ENCODE data around the gene RNF207.

DNA sequence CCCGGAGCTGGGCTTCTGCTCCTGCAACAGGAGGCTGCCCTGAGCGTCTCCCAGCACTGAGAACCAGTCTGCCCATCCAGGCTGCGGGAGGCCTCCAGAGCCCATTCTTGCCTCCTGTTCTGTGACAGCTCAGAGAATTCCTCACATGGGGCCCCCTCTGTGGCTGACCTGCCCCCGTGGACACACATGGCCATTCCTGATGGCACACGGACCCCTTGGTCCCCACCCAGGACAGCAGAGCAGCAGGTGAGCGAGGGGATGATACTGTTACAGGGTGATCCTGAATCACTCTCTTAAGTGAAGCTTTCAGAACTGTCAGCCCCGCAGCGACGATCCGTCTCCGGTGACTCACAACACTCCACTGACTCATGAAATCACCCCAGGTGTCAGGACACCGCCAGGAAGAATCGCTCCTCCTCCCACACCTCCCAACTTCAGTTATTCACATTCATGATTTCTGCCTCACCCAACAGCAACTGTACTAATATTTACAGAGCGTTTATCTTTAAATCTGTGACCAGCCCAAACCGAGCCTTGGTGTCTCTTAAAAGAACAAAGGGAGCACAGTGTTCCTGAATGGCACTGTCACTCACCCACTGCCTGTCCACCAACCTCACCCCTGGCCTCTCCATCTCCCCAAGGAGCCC lies 48.3 kb upstream of the RNF207 start:
- no peak for TF ChIP-seq EZH2phosphoT487 (IDR thresholded peaks at IDR 0.05; ENCODE audit: low read depth)
- TF ChIP-seq, protein P1, sequence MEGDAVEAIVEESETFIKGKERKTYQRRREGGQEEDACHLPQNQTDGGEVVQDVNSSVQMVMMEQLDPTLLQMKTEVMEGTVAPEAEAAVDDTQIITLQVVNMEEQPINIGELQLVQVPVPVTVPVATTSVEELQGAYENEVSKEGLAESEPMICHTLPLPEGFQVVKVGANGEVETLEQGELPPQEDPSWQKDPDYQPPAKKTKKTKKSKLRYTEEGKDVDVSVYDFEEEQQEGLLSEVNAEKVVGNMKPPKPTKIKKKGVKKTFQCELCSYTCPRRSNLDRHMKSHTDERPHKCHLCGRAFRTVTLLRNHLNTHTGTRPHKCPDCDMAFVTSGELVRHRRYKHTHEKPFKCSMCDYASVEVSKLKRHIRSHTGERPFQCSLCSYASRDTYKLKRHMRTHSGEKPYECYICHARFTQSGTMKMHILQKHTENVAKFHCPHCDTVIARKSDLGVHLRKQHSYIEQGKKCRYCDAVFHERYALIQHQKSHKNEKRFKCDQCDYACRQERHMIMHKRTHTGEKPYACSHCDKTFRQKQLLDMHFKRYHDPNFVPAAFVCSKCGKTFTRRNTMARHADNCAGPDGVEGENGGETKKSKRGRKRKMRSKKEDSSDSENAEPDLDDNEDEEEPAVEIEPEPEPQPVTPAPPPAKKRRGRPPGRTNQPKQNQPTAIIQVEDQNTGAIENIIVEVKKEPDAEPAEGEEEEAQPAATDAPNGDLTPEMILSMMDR (IDR thresholded peaks at IDR 0.05; ENCODE audit: low read depth, low read length), result no peak

Data from OCI-LY3 (cell line).